IMR-90 (cell line): ENCODE measurements around the gene MAGI1.

Experiments used
- CHD1 ChIP-seq: IDR thresholded peaks from 2 replicates; pipeline ENCODE4 v1.6.1; 2012; ENCODE audit warnings: low read depth, low read length, improper control_type of control experiment
- CTCF ChIP-seq: conservative IDR thresholded peaks from 2 replicates; pipeline ENCODE4 v1.5.1; 2012; ENCODE audit warnings: mild to moderate bottlenecking, low read depth, low read length, improper control_type of control experiment
- POLR2A ChIP-seq: IDR thresholded peaks from 2 replicates; pipeline ENCODE4 v1.6.1; 2012; ENCODE audit warnings: mild to moderate bottlenecking, low read depth, low read length

GRCh38 chr3:65848024-65848423 lies 190.7 kb downstream of the MAGI1 start:
- no peak for TF ChIP-seq CTCF
- TF ChIP-seq POLR2A = no peak
- TF ChIP-seq CHD1 = no peak
